ENCODE measurements around the gene ADAMTS3. TPM values are rescaled to one million over a fixed set of nuclear protein-coding genes. Genes with fewer than 3 reads are reported as not detected.

ADAMTS3 gene
- total RNA-seq, 4 donors from 2014 or later: 3.8 to 5.3 (median 4.5) TPM

DNA sequence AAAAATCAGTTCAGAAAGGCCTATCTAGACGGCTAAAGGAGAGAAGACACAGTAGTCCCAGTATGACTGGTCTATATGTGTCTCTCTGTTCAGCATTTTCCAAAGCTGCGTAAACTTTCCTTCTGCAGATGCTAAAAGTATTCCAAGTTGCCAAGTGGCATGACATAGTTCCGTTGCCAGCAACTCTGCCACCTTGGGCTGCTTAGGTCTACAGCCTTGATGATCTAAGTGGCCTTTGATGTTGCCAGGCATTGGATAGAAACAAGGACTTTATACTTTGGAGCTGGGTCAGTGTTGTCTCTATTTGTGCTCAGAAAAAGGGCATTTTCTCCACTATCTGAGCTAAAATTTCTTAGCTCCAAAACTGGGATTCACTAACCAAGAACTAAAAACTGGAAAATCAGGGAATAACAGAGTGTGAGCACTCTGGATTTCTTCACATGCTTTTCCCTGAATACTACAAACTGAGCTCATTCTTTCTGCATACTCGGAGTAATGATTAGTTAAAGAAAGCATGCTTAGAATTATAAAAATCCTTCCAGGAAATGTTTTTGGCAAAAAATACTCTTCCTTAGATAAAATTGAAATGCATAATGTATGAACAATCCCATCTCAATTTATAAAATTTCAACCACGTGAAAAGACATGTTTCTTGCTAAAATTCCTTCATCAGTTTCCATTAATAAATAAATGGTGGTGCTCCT is 191.4 kb downstream of the ADAMTS3 start:
- DNase-seq: no peak
- intact Hi-C loops (cut with DNase I): no loop called here
- Histone ChIP-seq H3K9me3 (no peaks in the 10 kb centered on the region), H3K27ac (no peak overlapping the region), H3K4me1 (no peaks in the 10 kb centered on the region), H3K4me3 (replicated peaks in 1 of 3) (no peak overlapping the region), H3K36me3 (no peaks in the 10 kb centered on the region), H3K27me3 (no peaks in the 10 kb centered on the region)
- 84 to 92% methylated on average over 5 of the region's 5 CpGs for WGBS, 2 donors
- TF ChIP-seq POLR2A (IDR thresholded peaks at IDR 0.05): no peak
- TF ChIP-seq, protein P1, sequence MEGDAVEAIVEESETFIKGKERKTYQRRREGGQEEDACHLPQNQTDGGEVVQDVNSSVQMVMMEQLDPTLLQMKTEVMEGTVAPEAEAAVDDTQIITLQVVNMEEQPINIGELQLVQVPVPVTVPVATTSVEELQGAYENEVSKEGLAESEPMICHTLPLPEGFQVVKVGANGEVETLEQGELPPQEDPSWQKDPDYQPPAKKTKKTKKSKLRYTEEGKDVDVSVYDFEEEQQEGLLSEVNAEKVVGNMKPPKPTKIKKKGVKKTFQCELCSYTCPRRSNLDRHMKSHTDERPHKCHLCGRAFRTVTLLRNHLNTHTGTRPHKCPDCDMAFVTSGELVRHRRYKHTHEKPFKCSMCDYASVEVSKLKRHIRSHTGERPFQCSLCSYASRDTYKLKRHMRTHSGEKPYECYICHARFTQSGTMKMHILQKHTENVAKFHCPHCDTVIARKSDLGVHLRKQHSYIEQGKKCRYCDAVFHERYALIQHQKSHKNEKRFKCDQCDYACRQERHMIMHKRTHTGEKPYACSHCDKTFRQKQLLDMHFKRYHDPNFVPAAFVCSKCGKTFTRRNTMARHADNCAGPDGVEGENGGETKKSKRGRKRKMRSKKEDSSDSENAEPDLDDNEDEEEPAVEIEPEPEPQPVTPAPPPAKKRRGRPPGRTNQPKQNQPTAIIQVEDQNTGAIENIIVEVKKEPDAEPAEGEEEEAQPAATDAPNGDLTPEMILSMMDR (IDR thresholded peaks at IDR 0.05): no peak

DNA sequence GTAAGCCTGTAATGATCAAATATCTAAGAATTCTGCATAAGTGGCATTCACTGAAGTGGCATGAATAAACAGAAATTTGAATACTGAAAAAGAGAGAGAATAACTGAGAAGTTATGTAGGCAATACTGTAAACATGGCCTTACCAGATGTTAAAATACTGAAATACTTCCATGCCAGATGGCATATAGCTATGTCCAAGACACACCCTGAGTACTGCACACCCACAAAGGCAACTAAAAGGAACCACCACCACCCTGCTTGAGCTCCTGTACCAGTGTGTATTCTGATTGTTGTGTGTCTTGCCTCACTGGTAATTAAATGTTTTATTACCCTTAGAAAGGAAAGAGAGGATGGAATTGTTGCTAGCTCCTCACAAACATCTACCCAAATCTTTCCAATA is 192.1 kb downstream of the ADAMTS3 start:
- DNase-seq: no peak
- Histone ChIP-seq H3K4me3 (replicated peaks in 1 of 3) (no peak overlapping the region), H3K27ac (no peak overlapping the region), H3K36me3 (no peaks in the 10 kb centered on the region), H3K27me3 (no peaks in the 10 kb centered on the region), H3K4me1 (no peaks in the 10 kb centered on the region), H3K9me3 (no peaks in the 10 kb centered on the region)
- no peak for TF ChIP-seq POLR2A (IDR thresholded peaks at IDR 0.05)
- TF ChIP-seq, protein P1 (IDR thresholded peaks at IDR 0.05): no peak
- intact Hi-C loops (cut with DNase I): no loop called here

DNA sequence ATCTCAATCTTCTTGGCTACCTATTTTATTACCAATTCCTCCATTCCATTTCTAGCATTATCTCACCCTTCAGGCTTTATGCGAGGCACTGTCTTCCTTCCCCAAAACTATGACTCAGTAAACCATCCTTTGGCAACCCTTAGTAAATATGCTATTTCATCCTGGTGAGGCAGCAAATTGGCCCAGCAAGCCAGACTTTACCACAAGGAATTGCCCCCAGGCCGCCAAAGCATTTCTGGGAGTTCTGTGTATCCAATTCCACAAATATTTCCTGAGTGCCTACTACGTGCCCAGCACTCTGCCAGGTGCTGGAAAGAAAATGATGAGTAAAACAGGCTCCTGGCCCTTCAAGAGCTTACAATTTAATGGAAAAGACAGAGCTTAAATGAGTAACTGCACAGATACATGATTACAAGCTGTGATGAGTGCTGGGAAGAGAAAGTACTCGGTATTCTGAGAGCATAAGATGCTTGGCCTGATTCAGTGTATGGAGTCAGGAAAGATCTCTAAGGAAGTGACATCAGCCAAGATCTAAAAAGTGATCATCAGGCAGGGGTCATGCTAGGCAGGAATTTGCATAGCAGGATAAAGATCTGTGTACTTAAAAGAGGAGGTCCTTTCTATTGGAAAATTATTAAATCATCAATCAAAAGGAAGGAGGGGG is 193.8 kb downstream of the ADAMTS3 start:
- H3K4me3 ChIP-seq (replicated peaks in 1 of 3): no peak overlapping the region
- 82 to 85% methylated on average over 4 of the region's 4 CpGs for WGBS, 2 donors
- no peak for DNase-seq
- no peaks in the 10 kb centered on the region for H3K27me3 ChIP-seq
- H3K9me3 ChIP-seq: no peaks in the 10 kb centered on the region
- intact Hi-C loops (cut with DNase I): no loop called here
- no peaks in the 10 kb centered on the region for H3K4me1 ChIP-seq
- H3K36me3 ChIP-seq: no peaks in the 10 kb centered on the region
- H3K27ac ChIP-seq: no peak overlapping the region
- TF ChIP-seq, protein P1 (IDR thresholded peaks at IDR 0.05): no peak
- no peak for TF ChIP-seq POLR2A (IDR thresholded peaks at IDR 0.05)

DNA sequence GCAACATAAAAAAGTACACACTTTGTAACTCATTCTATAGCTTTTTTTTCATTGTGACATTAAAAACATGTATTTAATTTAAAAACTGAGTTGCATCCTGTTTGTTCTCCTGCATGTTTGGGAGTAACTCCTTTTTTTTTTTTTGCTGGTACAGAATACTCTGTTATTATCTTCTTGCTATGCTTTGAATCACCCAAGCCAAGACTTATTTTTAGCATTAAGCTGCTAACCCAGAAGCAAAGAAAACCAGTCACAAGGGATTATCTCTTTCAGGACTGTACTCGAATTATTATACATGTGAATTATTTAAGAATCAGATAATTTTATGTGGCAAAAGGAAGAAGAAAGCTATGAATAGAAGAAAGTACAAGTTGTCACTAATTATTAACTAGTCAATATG is 194.9 kb downstream of the ADAMTS3 start:
- Histone ChIP-seq H3K27ac (no peak overlapping the region), H3K27me3 (no peaks in the 10 kb centered on the region), H3K9me3 (no peaks in the 10 kb centered on the region), H3K36me3 (no peaks in the 10 kb centered on the region), H3K4me1 (no peaks in the 10 kb centered on the region), H3K4me3 (replicated peaks in 1 of 3) (no peak overlapping the region)
- 70 to 72% methylated on average over 1 of the region's 1 CpG for WGBS, 2 donors
- DNase-seq: no peak
- TF ChIP-seq, protein P1 (IDR thresholded peaks at IDR 0.05): no peak
- TF ChIP-seq POLR2A (IDR thresholded peaks at IDR 0.05): no peak
- intact Hi-C loops (cut with DNase I): no loop called here

DNA sequence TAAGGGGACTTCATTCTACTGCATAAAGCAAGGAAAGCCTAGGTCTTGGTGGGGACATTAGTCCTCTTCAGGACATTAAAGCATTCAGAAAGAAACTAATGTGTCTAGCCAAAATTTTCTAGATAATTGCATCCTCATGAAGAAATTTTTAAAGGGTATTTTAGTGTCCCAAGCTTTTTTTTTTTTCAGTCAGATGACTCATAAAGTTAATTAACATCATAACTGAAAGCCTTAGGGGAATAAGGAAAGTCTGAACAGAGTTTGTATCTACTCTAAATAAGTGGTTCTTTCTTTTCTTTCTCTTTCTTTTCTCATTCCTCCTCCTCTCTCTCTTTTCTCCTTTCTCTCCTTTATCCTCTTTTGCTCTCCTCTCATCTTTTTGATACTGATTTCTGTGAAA is 202.4 kb downstream of the ADAMTS3 start:
- no peak for DNase-seq
- intact Hi-C loops (cut with DNase I): no loop called here
- Histone ChIP-seq H3K4me3 (replicated peaks in 1 of 3) (no peak overlapping the region), H3K27me3 (no peaks in the 10 kb centered on the region), H3K4me1 (no peaks in the 10 kb centered on the region), H3K9me3 (no peaks in the 10 kb centered on the region), H3K36me3 (no peaks in the 10 kb centered on the region), H3K27ac (no peak overlapping the region)
- TF ChIP-seq, protein P1 (IDR thresholded peaks at IDR 0.05): no peak
- no peak for TF ChIP-seq POLR2A (IDR thresholded peaks at IDR 0.05)

All from thyroid gland (tissue), 4 donors.